GM18507 (cell line): Measurements from ENCODE around the gene MROH2B.

Source experiments
- DNase-seq: peaks from one replicate; pipeline ENCODE4 v3.0.0; 2011; ENCODE audit warnings: low read depth; ENCODE audit not compliant: insufficient read length; ENCODE audit errors: extremely low spot score
- FAIRE-seq: peaks from 2 replicates; lab custom pipeline; 2011; peaks lifted over from hg19 to GRCh38; lab: Jason Lieb, UNC

MROH2B gene

GRCh38 chr5:41071242-41071641 is at the start of gene MROH2B:
MROH2B (minus strand) TSS chr5:41071342; CDS start chr5:41070852, 490 bp downstream.
- no peak for FAIRE-seq
- no peak for DNase-seq

- no peak for DNase-seq
- no peak for FAIRE-seq
Observed at GRCh38 chr5:41120600-41120999, 49.5 kb upstream of the MROH2B start.

- FAIRE-seq (no peak), DNase-seq (no peak)
Observed at GRCh38 chr5:41118177-41118576, 47.0 kb upstream of the MROH2B start.

- DNase-seq, result no peak
- no peak for FAIRE-seq
Observed at GRCh38 chr5:41115281-41115680, 44.1 kb upstream of the MROH2B start.

- DNase-seq, result no peak
Observed at GRCh38 chr5:41112486-41113455, 41.6 kb upstream of the MROH2B start.

GRCh38 chr5:41109186-41109585 is 38.0 kb upstream of the MROH2B start:
- no peak for FAIRE-seq

More at GRCh38 chr5:41112486-41113455, 41.6 kb upstream of the MROH2B start:
- no peak for FAIRE-seq

GRCh38 chr5:41102341-41102740 is 31.2 kb upstream of the MROH2B start:
- no peak for FAIRE-seq
- no peak for DNase-seq

More at GRCh38 chr5:41109186-41109585, 38.0 kb upstream of the MROH2B start:
- DNase-seq, result no peak

GRCh38 chr5:41097642-41098041 is 26.5 kb upstream of the MROH2B start:
- no peak for DNase-seq

GRCh38 chr5:41095324-41096101 is 24.4 kb upstream of the MROH2B start:
- FAIRE-seq (no peak), DNase-seq (no peak)

More at GRCh38 chr5:41097642-41098041, 26.5 kb upstream of the MROH2B start:
- FAIRE-seq, result no peak

GRCh38 chr5:41094871-41095270 is 23.7 kb upstream of the MROH2B start:
- no peak for DNase-seq
- FAIRE-seq, result no peak

- FAIRE-seq (no peak), DNase-seq (no peak)
Observed at GRCh38 chr5:41093803-41094202, 22.7 kb upstream of the MROH2B start.

GRCh38 chr5:41087461-41087860 is 16.3 kb upstream of the MROH2B start:
- FAIRE-seq, result no peak
- DNase-seq, result no peak

GRCh38 chr5:41083306-41083705 is 12.2 kb upstream of the MROH2B start:
- DNase-seq (no peak), FAIRE-seq (no peak)

- FAIRE-seq (no peak), DNase-seq (no peak)
Observed at GRCh38 chr5:41071975-41072374, 833 bp upstream of the MROH2B start.

- DNase-seq, result no peak
- no peak for FAIRE-seq
Observed at GRCh38 chr5:41067714-41068568, 3.2 kb downstream of the MROH2B start.

- FAIRE-seq, result no peak
- DNase-seq, result no peak
Observed at GRCh38 chr5:41065691-41066335, 5.3 kb downstream of the MROH2B start.

- no peak for DNase-seq
- FAIRE-seq, result no peak
Observed at GRCh38 chr5:41057940-41058339, 13.2 kb downstream of the MROH2B start.

GRCh38 chr5:41057231-41057630 is 13.9 kb downstream of the MROH2B start:
- DNase-seq, result no peak
- no peak for FAIRE-seq

- DNase-seq (no peak), FAIRE-seq (no peak)
Observed at GRCh38 chr5:41048986-41049385, 22.2 kb downstream of the MROH2B start.
